AG04450 (cell line): Measurements from ENCODE around the gene MLC1. TPM values are rescaled to one million over a fixed set of nuclear protein-coding genes. Genes with fewer than 3 reads are reported as not detected.

Experiments used
- CTCF ChIA-PET: fragments of 300-600, 350-600 bp; formaldehyde crosslinking; extraction: SDS; loops from one replicate; lab custom pipeline; 2022; ENCODE audit warnings: antibody characterized with exemption, inconsistent platforms; lab: Charles Lee
- POLR2A ChIA-PET: fragments of 350-600 bp; formaldehyde crosslinking; extraction: SDS; loops from one replicate; lab custom pipeline; 2021; ENCODE audit warnings: antibody characterized with exemption, inconsistent platforms; lab: Yijun Ruan, JAX
- DNase-seq: peaks from one replicate; pipeline ENCODE4 v3.0.0-alpha.2; 2011; ENCODE audit warnings: low read depth, low spot score
- H3K27ac ChIP-seq: one replicate; pipeline ENCODE4 v1.5.1; 2012; ENCODE audit warnings: low read depth, low read length, control low read depth
- H3K27me3 ChIP-seq: one replicate; pipeline ENCODE4 v1.6.0; 2012; ENCODE audit warnings: low read length; ENCODE audit not compliant: control insufficient read depth, insufficient read depth
- H3K4me3 ChIP-seq: 2 replicates; pipeline ENCODE4 v1.5.1; 2011; ENCODE audit warnings: mild to moderate bottlenecking, low read depth, low read length, control low read depth
- H3K9me3 ChIP-seq: 2 replicates; pipeline ENCODE4 v1.5.1; 2012; ENCODE audit warnings: low read length; ENCODE audit not compliant: control insufficient read depth, insufficient read depth
- polyA plus RNA-seq: library from polyadenylated mRNA; depleted of rRNA; stranded (reverse); fragments of >200 nt; gene quantifications from 2 replicates; pipeline ENCODE4 v1.2.3, GENCODE V29; 2011
- TF ChIP-seq, protein P1 (sequence below): IDR thresholded peaks from 2 replicates; pipeline ENCODE4 v1.5.1; 2011; ENCODE audit warnings: low read depth, low read length, control low read depth, inconsistent platforms

MLC1 gene
- polyA plus RNA-seq, 1 experiment, result 0.27 TPM

DNA sequence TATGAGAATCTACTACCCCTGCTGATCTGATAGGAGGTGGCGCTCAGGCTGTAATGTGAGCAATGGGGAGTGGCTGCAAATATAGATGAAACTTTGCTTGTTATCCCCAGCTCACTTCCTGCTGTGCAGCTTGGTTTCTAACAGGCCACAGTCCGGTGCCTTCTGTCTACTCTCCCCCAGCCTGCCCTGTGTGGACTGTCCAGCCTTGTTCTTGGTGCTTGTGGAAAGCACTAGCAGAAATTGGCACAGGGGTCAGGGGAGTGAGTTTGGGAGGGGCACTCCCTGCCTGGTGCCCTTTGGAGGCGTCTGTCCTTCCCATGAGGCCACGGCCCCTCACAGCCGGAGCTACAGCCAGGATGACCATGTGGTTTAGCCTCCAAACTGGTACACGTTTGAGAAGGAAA, 18.9 kb upstream of the MLC1 start:
- no peaks in the 10 kb centered on the region for H3K27me3 ChIP-seq
- no peak overlapping the region for H3K4me3 ChIP-seq
- TF ChIP-seq, protein P1, sequence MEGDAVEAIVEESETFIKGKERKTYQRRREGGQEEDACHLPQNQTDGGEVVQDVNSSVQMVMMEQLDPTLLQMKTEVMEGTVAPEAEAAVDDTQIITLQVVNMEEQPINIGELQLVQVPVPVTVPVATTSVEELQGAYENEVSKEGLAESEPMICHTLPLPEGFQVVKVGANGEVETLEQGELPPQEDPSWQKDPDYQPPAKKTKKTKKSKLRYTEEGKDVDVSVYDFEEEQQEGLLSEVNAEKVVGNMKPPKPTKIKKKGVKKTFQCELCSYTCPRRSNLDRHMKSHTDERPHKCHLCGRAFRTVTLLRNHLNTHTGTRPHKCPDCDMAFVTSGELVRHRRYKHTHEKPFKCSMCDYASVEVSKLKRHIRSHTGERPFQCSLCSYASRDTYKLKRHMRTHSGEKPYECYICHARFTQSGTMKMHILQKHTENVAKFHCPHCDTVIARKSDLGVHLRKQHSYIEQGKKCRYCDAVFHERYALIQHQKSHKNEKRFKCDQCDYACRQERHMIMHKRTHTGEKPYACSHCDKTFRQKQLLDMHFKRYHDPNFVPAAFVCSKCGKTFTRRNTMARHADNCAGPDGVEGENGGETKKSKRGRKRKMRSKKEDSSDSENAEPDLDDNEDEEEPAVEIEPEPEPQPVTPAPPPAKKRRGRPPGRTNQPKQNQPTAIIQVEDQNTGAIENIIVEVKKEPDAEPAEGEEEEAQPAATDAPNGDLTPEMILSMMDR, result no peak
- no peaks in the 10 kb centered on the region for H3K9me3 ChIP-seq
- ChIA-PET CTCF (no interaction called here), POLR2A (no interaction called here)
- no peak overlapping the region for H3K27ac ChIP-seq
- no peak for DNase-seq

DNA sequence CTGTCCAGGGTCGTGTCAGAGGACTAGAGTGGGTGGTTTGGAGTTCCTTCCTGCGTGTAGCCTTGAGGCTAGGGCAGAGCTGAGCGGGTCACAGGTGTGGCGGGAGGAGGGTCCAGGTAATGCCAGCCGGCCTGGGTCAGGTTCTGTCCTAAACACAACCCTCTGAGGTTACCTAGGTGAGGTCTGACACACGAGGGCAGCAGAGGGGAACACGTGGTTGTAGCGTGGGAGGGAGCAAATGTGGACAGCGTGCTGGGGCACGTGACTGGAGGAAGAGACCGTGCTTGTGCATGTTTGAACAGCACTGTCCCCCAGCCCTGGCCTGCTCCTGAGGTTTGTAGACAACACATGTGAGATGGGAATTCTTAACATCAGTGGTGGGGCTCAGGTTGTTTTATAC, 17.7 kb upstream of the MLC1 start:
- H3K9me3 ChIP-seq, result no peaks in the 10 kb centered on the region
- DNase-seq, result no peak
- ChIA-PET CTCF (no interaction called here), POLR2A (interaction anchor here (0.7 kb wide), 1 partner anchor 199 kb away, joined by 4 read pairs; no protein-coding TSS in a partner anchor)
- H3K27ac ChIP-seq, result no peak overlapping the region
- no peaks in the 10 kb centered on the region for H3K27me3 ChIP-seq
- TF ChIP-seq, protein P1, result no peak
- no peak overlapping the region for H3K4me3 ChIP-seq

DNA sequence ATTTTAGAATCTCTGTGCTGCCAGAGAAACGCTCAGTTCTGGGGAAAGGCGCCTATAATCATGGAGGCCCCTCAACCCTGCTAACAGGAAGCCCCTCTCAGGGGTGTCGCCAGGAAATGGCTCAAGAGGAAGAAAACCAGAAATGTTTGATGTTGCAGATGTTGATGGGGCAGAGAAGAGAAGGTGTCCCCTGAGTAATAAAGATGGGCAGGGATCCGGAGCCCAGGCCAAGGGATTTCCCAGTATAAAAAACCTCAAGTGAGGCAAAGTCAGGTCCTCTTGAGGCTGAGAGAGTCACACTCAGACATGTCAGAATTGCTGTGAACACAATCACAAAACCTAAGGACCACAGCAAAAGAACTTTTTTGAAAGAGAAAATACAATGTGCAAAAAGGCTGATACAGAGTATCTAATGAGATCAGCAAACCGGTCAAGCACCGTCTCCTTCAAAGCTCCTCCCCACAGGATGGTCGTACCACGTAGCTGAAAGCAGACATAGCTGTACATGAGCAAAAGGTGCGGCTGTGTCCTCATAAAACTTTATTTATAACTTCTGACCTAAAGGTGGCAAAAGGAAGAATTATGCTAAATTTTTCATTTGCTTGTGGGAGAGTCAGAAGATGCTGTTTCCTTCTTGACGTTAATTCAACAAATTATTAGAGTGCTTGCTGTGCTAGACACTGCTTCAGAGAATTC, 16.8 kb upstream of the MLC1 start:
- Histone ChIP-seq H3K27ac (no peak overlapping the region), H3K9me3 (no peaks in the 10 kb centered on the region), H3K27me3 (no peaks in the 10 kb centered on the region), H3K4me3 (no peak overlapping the region)
- TF ChIP-seq, protein P1, result no peak
- DNase-seq, result no peak
- CTCF ChIA-PET, result no interaction called here
- POLR2A ChIA-PET, result interaction anchor here (0.9 kb wide), 1 partner anchor 9 kb away, joined by 3 read pairs; no protein-coding TSS in a partner anchor

DNA sequence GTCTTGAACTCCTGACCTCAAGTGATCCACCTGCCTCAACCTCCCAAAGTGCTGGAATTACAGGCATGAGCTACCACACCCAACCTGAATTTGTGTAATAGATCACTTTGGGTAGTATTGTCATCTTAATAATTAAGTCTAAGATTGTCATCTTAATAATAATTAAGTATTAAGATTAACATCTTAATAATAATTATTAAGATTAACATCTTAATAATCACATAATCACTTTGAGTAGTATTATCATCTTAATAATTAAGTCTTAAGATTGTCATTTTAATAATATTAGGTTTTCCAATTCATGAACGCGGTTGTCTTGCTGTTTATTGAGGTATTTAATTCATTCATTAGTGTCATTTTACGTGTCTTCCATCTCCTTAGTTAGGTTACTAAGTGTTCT, 12.8 kb upstream of the MLC1 start:
- ChIA-PET POLR2A (no interaction called here), CTCF (no interaction called here)
- Histone ChIP-seq H3K27ac (no peak overlapping the region), H3K4me3 (no peak overlapping the region), H3K27me3 (peaks cover 3% of the 10 kb centered on the region), H3K9me3 (no peaks in the 10 kb centered on the region)
- TF ChIP-seq, protein P1, result no peak
- DNase-seq, result no peak

DNA sequence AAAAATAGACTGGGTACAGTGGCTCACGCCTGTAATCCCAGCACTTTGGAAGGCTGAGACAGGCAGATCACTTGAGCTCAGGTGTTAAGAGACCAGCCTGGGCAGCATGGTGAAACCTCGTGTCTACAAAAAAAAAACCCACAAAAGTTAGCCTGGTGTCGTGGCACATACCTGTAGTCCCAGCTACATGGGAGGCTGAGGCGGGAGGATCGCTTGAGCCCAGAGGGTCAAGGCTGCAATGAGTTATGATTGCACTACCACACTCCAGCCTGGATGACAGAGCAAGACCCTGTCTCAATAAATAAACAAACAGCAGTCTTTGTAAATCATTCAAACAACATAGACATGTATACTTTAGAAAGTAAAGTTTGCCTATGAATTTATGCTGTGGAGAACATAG, 7.1 kb upstream of the MLC1 start:
- peaks cover 27% of the 10 kb centered on the region for H3K9me3 ChIP-seq
- H3K27ac ChIP-seq, result no peak overlapping the region
- TF ChIP-seq, protein P1, result no peak
- ChIA-PET CTCF (no interaction called here), POLR2A (no interaction called here)
- peaks cover 6% of the 10 kb centered on the region for H3K27me3 ChIP-seq
- no peak overlapping the region for H3K4me3 ChIP-seq
- no peak for DNase-seq
